NB4 (cell line): ENCODE measurements around the gene UBE2K.

Source experiments
- POLR2A ChIP-seq: IDR thresholded peaks from 2 replicates; pipeline ENCODE4 v1.6.1; 2011; ENCODE audit warnings: mild to moderate bottlenecking; ENCODE audit not compliant: insufficient read length; ENCODE audit errors: extremely low read depth
- TF ChIP-seq, protein P1 (sequence below): IDR thresholded peaks from one replicate; pipeline ENCODE4 v1.5.1; 2012; ENCODE audit warnings: low read depth, low read length
- TF ChIP-seq, protein P2 (sequence below): IDR thresholded peaks from 2 replicates; pipeline ENCODE4 v1.6.1; 2011; ENCODE audit warnings: low read depth, low read length

DNA sequence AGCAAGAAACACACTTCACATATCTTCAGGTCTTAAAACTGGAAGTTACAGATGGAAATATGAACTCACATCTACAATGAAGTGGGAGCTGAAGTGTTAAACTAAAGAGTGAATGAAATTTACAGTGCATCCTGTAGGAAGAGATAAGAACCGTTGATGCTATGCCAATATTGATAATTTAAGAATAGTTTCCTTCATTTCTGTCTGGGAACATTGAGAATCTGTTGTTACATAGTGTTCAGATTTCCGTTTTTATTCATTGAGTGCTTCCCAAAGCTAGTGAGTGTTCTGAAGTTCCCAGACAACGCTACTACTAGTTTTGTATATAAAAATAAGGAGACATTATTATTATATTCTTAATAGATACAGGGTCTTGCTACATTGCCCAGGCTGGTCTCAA is 52.3 kb downstream of the UBE2K start:
- TF ChIP-seq, protein P1, sequence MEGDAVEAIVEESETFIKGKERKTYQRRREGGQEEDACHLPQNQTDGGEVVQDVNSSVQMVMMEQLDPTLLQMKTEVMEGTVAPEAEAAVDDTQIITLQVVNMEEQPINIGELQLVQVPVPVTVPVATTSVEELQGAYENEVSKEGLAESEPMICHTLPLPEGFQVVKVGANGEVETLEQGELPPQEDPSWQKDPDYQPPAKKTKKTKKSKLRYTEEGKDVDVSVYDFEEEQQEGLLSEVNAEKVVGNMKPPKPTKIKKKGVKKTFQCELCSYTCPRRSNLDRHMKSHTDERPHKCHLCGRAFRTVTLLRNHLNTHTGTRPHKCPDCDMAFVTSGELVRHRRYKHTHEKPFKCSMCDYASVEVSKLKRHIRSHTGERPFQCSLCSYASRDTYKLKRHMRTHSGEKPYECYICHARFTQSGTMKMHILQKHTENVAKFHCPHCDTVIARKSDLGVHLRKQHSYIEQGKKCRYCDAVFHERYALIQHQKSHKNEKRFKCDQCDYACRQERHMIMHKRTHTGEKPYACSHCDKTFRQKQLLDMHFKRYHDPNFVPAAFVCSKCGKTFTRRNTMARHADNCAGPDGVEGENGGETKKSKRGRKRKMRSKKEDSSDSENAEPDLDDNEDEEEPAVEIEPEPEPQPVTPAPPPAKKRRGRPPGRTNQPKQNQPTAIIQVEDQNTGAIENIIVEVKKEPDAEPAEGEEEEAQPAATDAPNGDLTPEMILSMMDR = no peak
- TF ChIP-seq, protein P2, sequence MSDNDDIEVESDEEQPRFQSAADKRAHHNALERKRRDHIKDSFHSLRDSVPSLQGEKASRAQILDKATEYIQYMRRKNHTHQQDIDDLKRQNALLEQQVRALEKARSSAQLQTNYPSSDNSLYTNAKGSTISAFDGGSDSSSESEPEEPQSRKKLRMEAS = no peak
- TF ChIP-seq POLR2A = no peak
